Measurements from ENCODE around the gene ZNF362. TPM values are rescaled to one million over a fixed set of nuclear protein-coding genes. Genes with fewer than 3 reads are reported as not detected.

The ZNF362 gene
- polyA plus RNA-seq, 1 of the 3 experiments (the other 2 are of a cell fraction), result 17.1 TPM

DNA sequence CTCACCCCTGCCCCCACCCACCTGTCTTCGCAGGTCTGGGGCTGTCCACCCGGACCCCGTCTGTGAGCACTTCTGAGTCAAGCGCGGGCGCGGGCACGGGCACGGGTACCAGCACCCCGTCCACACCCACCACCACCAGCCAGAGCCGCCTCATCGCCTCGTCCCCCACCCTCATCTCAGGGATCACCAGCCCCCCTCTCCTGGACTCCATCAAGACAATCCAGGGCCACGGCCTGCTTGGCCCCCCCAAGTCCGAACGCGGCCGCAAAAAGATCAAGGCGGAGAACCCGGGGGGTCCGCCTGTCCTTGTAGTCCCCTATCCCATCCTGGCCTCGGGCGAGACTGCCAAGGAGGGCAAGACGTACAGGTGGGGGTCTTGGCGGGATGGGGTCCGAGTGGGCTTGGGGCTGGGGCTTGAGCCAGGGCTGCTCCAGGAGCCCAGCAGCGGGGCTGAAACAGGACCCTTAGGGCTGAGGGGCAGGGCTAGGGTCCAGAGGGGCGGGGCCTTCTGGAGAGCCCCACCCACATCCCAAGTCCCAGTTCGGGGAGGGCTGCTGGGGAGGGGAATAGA is 23.9 kb downstream of the ZNF362 start:
- Histone ChIP-seq H3K27ac (ENCODE audit: low read depth in 2 of 2, low read length in 1 of 2) (no peak overlapping the region), H4K20me1 (ENCODE audit: insufficient read depth) (peaks cover 5% of the 10 kb centered on the region), H3K79me2 (ENCODE audit: insufficient read depth) (0 out of 2 replicates have a peak, but pooled peaks cover 3% of the 10 kb centered on the region), H3K4me2 (no peak overlapping the region), H3K4me1 (ENCODE audit: control insufficient read depth in 1 of 2, insufficient read depth in 2 of 2, low read depth in 1 of 2, low read length in 1 of 2) (peaks cover 0 to 5% of the 10 kb centered on the region in 2 experiments; a peak in 2 of 4 replicates), H3F3A (replicated peaks; ENCODE audit: insufficient read depth) (no peaks in the 10 kb centered on the region), H3K4me3 (ENCODE audit: low read depth in 2 of 2, low read length in 1 of 2) (no peak overlapping the region), H3K36me3 (replicated peaks in 1 of 2; ENCODE audit: control insufficient read depth in 1 of 2, insufficient read depth in 2 of 2, low read length in 1 of 2) (peaks cover 34 to 37% of the 10 kb centered on the region in 2 experiments), H3K27me3 (ENCODE audit: insufficient read depth) (no peaks in the 10 kb centered on the region), H3K9me3 (no peaks in the 10 kb centered on the region), H3K9me2 (no peaks in the 10 kb centered on the region), H2AFZ (ENCODE audit: low read depth) (no peak overlapping the region), H3K9ac (no peak overlapping the region)
- DNase-seq, result no peak
- POLR2A ChIA-PET, result no interaction called here
- no peak for TF ChIP-seq YY1 (IDR thresholded peaks at IDR 0.05; ENCODE audit: low read depth)
- TF ChIP-seq SMC3 (IDR thresholded peaks at IDR 0.05; ENCODE audit: low read depth, low read length), result no peak
- TF ChIP-seq EP300 (IDR thresholded peaks at IDR 0.05; ENCODE audit: borderline replicate concordance in 1 of 2, low read depth in 1 of 2, low read length in 1 of 2), result no peak
- no peak for TF ChIP-seq POLR2AphosphoS5 (IDR thresholded peaks at IDR 0.05; ENCODE audit: low read depth, low read length)
- TF ChIP-seq RCOR1 (IDR thresholded peaks at IDR 0.05; ENCODE audit: low read length), result no peak
- 97% methylated on average over 23 of the region's 29 CpGs for WGBS (ENCODE audit: low lambda C conversion rate)
- CTCF ChIA-PET, result interaction anchor here (1.0 kb wide), 1 partner anchor 15 kb away, joined by 4 read pairs; no protein-coding TSS in a partner anchor

DNA sequence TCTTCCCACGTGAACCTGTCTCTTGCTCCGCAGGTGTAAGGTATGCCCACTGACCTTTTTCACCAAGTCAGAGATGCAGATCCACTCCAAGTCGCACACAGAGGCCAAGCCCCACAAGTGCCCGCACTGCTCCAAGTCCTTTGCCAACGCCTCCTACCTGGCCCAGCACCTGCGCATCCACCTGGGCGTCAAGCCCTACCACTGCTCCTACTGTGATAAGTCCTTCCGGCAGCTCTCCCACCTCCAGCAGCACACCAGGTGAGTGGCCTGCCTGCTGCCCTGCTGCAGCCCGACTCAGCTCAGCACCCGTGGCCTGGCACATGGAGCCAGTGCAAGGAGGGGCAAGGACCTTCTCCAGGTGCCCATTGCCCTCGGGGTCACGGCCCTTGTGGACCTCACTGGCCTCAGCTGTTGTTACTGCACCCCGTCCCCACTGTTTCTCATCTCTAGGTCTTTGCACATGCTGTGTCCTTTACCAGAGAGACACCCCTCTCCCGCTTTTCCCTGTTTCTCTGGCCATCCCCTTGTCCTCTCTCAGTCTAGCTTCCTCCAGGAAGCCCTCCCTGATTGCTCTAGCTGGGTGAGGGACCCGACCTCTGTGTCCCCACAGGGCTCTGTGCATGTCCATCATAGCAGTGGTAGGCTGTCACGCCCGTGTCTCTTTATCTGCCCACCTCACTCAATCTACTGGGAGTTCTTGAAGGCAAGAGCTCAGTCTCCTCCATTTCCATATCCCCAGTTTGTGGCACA is 25.4 kb downstream of the ZNF362 start:
- no peaks in the 10 kb centered on the region for H3K27me3 ChIP-seq (ENCODE audit: insufficient read depth)
- no peak for TF ChIP-seq FOXM1 (IDR thresholded peaks at IDR 0.05; ENCODE audit: low read depth)
- TF ChIP-seq NFIC (IDR thresholded peaks at IDR 0.05; ENCODE audit: borderline replicate concordance), result no peak
- TF ChIP-seq YY1 (IDR thresholded peaks at IDR 0.05; ENCODE audit: low read depth), result no peak
- TF ChIP-seq SIN3A (IDR thresholded peaks at IDR 0.05; ENCODE audit: borderline replicate concordance, low read depth, low read length), result no peak
- no peak for TF ChIP-seq MXI1 (IDR thresholded peaks at IDR 0.05; ENCODE audit: low read depth, low read length)
- no peak overlapping the region for H3K4me2 ChIP-seq
- H3K9me2 ChIP-seq, result no peaks in the 10 kb centered on the region
- no peak overlapping the region for H3K27ac ChIP-seq (ENCODE audit: low read depth in 2 of 2, low read length in 1 of 2)
- H4K20me1 ChIP-seq (ENCODE audit: insufficient read depth), result 0 out of 2 replicates have a peak, but pooled peaks cover 2% of the 10 kb centered on the region
- H3F3A ChIP-seq (replicated peaks; ENCODE audit: insufficient read depth), result no peaks in the 10 kb centered on the region
- ChIA-PET CTCF (interaction anchor here (0.7 to 2.6 kb wide), 3 partner anchors 14 to 82 kb away, joined by 3 to 14 read pairs (median 3); no protein-coding TSS in a partner anchor), POLR2A (no interaction called here)
- H2AFZ ChIP-seq (ENCODE audit: low read depth), result no peak overlapping the region
- H3K36me3 ChIP-seq (replicated peaks in 1 of 2; ENCODE audit: control insufficient read depth in 1 of 2, insufficient read depth in 2 of 2, low read length in 1 of 2), result peaks cover 35 to 38% of the 10 kb centered on the region in 2 experiments
- no peaks in the 10 kb centered on the region for H3K79me2 ChIP-seq (ENCODE audit: insufficient read depth)
- H3K9ac ChIP-seq, result no peak overlapping the region
- WGBS (ENCODE audit: low lambda C conversion rate), result 94% methylated on average over 16 of the region's 17 CpGs
- peaks cover 0 to 8% of the 10 kb centered on the region in 2 experiments; a peak in 2 of 4 replicates for H3K4me1 ChIP-seq (ENCODE audit: control insufficient read depth in 1 of 2, insufficient read depth in 2 of 2, low read depth in 1 of 2, low read length in 1 of 2)
- H3K4me3 ChIP-seq (ENCODE audit: low read depth in 2 of 2, low read length in 1 of 2), result no peak overlapping the region
- no peak for DNase-seq
- H3K9me3 ChIP-seq, result no peaks in the 10 kb centered on the region

DNA sequence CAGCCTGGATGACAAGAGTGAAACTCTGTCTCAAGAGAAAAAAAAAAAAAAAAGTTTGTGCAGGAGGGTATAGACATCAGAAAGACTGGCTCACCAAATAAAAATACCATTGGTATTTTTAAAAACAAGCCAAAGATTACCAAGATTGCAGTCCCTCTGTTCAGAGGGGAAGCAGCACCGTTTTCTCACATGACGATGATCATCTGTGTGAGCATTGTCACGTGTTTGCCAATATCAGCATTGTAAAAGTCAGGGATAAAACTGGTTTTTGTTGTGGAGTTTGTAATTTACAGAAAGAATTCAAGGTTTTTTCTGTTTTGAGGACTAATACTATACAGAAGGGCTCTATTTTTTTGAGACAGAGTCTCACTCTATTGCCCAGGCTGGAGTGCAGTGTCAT is 26.5 kb downstream of the ZNF362 start:
- Histone ChIP-seq H3K4me3 (ENCODE audit: low read depth in 2 of 2, low read length in 1 of 2) (no peak overlapping the region), H3K27ac (ENCODE audit: low read depth in 2 of 2, low read length in 1 of 2) (no peak overlapping the region), H3K79me2 (ENCODE audit: insufficient read depth) (no peaks in the 10 kb centered on the region), H2AFZ (ENCODE audit: low read depth) (no peak overlapping the region), H3K9ac (no peak overlapping the region), H3K36me3 (replicated peaks in 1 of 2; ENCODE audit: control insufficient read depth in 1 of 2, insufficient read depth in 2 of 2, low read length in 1 of 2) (peaks cover 32 to 40% of the 10 kb centered on the region in 2 experiments), H3K4me2 (no peak overlapping the region), H3K9me3 (no peaks in the 10 kb centered on the region), H4K20me1 (ENCODE audit: insufficient read depth) (0 out of 2 replicates have a peak, but pooled peaks cover 2% of the 10 kb centered on the region), H3F3A (replicated peaks; ENCODE audit: insufficient read depth) (no peaks in the 10 kb centered on the region), H3K4me1 (ENCODE audit: control insufficient read depth in 1 of 2, insufficient read depth in 2 of 2, low read depth in 1 of 2, low read length in 1 of 2) (peaks cover 0 to 10% of the 10 kb centered on the region in 2 experiments; a peak in 2 of 4 replicates), H3K27me3 (ENCODE audit: insufficient read depth) (no peaks in the 10 kb centered on the region), H3K9me2 (no peaks in the 10 kb centered on the region)
- ChIA-PET CTCF (interaction anchor here (2.6 kb wide), 1 partner anchor 13 kb away, joined by 14 read pairs; no protein-coding TSS in a partner anchor), POLR2A (no interaction called here)
- DNase-seq, result no peak
- 100% methylated on average over 3 of the region's 3 CpGs for WGBS (ENCODE audit: low lambda C conversion rate)
- TF ChIP-seq, protein P1, sequence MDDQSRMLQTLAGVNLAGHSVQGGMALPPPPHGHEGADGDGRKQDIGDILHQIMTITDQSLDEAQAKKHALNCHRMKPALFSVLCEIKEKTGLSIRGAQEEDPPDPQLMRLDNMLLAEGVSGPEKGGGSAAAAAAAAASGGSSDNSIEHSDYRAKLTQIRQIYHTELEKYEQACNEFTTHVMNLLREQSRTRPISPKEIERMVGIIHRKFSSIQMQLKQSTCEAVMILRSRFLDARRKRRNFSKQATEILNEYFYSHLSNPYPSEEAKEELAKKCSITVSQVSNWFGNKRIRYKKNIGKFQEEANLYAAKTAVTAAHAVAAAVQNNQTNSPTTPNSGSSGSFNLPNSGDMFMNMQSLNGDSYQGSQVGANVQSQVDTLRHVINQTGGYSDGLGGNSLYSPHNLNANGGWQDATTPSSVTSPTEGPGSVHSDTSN (IDR thresholded peaks at IDR 0.05), result no peak
- TF ChIP-seq JUND (IDR thresholded peaks at IDR 0.05) (no peak), POLR2AphosphoS5 (IDR thresholded peaks at IDR 0.05; ENCODE audit: low read depth, low read length) (no peak), FOSL2 (IDR thresholded peaks at IDR 0.05; ENCODE audit: borderline replicate concordance, low read depth) (no peak), FOXJ3 (CRISPR knock-in tag; IDR thresholded peaks at IDR 0.05) (no peak)
- TF ChIP-seq, protein P2, sequence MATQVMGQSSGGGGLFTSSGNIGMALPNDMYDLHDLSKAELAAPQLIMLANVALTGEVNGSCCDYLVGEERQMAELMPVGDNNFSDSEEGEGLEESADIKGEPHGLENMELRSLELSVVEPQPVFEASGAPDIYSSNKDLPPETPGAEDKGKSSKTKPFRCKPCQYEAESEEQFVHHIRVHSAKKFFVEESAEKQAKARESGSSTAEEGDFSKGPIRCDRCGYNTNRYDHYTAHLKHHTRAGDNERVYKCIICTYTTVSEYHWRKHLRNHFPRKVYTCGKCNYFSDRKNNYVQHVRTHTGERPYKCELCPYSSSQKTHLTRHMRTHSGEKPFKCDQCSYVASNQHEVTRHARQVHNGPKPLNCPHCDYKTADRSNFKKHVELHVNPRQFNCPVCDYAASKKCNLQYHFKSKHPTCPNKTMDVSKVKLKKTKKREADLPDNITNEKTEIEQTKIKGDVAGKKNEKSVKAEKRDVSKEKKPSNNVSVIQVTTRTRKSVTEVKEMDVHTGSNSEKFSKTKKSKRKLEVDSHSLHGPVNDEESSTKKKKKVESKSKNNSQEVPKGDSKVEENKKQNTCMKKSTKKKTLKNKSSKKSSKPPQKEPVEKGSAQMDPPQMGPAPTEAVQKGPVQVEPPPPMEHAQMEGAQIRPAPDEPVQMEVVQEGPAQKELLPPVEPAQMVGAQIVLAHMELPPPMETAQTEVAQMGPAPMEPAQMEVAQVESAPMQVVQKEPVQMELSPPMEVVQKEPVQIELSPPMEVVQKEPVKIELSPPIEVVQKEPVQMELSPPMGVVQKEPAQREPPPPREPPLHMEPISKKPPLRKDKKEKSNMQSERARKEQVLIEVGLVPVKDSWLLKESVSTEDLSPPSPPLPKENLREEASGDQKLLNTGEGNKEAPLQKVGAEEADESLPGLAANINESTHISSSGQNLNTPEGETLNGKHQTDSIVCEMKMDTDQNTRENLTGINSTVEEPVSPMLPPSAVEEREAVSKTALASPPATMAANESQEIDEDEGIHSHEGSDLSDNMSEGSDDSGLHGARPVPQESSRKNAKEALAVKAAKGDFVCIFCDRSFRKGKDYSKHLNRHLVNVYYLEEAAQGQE (IDR thresholded peaks at IDR 0.05; ENCODE audit: low read depth, low read length), result no peak

Data from SK-N-SH (cell line).